OCI-LY7 (cell line): ENCODE measurements around the gene RNF103. TPM values are rescaled to one million over a fixed set of nuclear protein-coding genes. Genes with fewer than 3 reads are reported as not detected.

Experiments
- BruUV-seq: library from RNA; stranded (reverse); fragments of 400-500 nt; replicated peaks from 2 replicates; lab custom pipeline; 2021; lab: Mats Ljungman, UMichigan
- CTCF ChIA-PET: fragments of 300-600 bp; sonication (Branson Sonifier 250); formaldehyde crosslinking; loops from one replicate; lab custom pipeline; 2022; ENCODE audit warnings: antibody characterized with exemption; ENCODE audit not compliant: unreplicated experiment; lab: Charles Lee
- POLR2A ChIA-PET: fragments of 300-600 bp; sonication (Branson Sonifier 250); formaldehyde crosslinking; loops from one replicate; lab custom pipeline; 2022; ENCODE audit warnings: antibody characterized with exemption; lab: Charles Lee
- DNase-seq: peaks from one replicate; pipeline ENCODE4 v3.0.0-alpha.2; 2015; ENCODE audit warnings: low spot score
- H2AFZ ChIP-seq: fragments of 200-600 bp; sonication (generic), shearing (Covaris generic); 2 replicates; pipeline ENCODE4 v1.6.1; 2014; ENCODE audit warnings: mild to moderate bottlenecking, antibody characterized with exemption, low read length, moderate library complexity
- H3K27ac ChIP-seq: fragments of 200-600 bp; sonication (generic); 2 replicates; pipeline ENCODE4 v1.5.1; 2014; ENCODE audit warnings: mixed run types, low read depth, mild to moderate bottlenecking, moderate library complexity, low read length, inconsistent platforms; ENCODE audit not compliant: poor library complexity, severe bottlenecking
- H3K36me3 ChIP-seq: fragments of 200-600 bp; sonication (generic); 2 replicates; pipeline ENCODE4 v1.6.1; 2014; ENCODE audit warnings: mild to moderate bottlenecking, antibody characterized with exemption, low read length, moderate library complexity, mixed read lengths; ENCODE audit not compliant: insufficient read depth
- H3K4me1 ChIP-seq: fragments of 200-600 bp; sonication (generic); 2 replicates; pipeline ENCODE4 v1.5.1; 2014; ENCODE audit warnings: mild to moderate bottlenecking, low read length; ENCODE audit not compliant: insufficient read depth, poor library complexity, severe bottlenecking
- H3K4me2 ChIP-seq: fragments of 200-600 bp; sonication (generic); 2 replicates; pipeline ENCODE4 v1.6.1; 2014; ENCODE audit warnings: mild to moderate bottlenecking, low read length
- H3K4me3 ChIP-seq: fragments of 200-600 bp; sonication (generic); 2 replicates; pipeline ENCODE4 v1.5.1; 2014; ENCODE audit warnings: mild to moderate bottlenecking, low read depth, low read length; ENCODE audit not compliant: poor library complexity, severe bottlenecking
- H3K79me2 ChIP-seq: fragments of 200-600 bp; sonication (generic); 2 replicates; pipeline ENCODE4 v1.6.1; 2016; ENCODE audit warnings: low read depth, mild to moderate bottlenecking, low read length, moderate library complexity, mixed read lengths; ENCODE audit not compliant: insufficient read depth
- H3K9me2 ChIP-seq: fragments of 200-600 bp; sonication (generic); 2 replicates; pipeline ENCODE4 v1.6.1; 2016; ENCODE audit warnings: mild to moderate bottlenecking, low read length, mixed read lengths; ENCODE audit not compliant: insufficient read depth
- H3K9me3 ChIP-seq: fragments of 200-600 bp; sonication (generic); 2 replicates; pipeline ENCODE4 v1.6.1; 2014; ENCODE audit warnings: mild to moderate bottlenecking, mixed run types, low read length, mixed read lengths
- H4K20me1 ChIP-seq: fragments of 200-600 bp; sonication (generic); 2 replicates; pipeline ENCODE4 v1.6.1; 2014; ENCODE audit warnings: mild to moderate bottlenecking, antibody characterized with exemption, low read length, moderate library complexity, mixed read lengths; ENCODE audit not compliant: insufficient read depth
- EZH2phosphoT487 ChIP-seq: fragments of 200-600 bp; sonication (generic); IDR thresholded peaks from 2 replicates; pipeline ENCODE4 v1.6.1; 2018; ENCODE audit warnings: low read depth, borderline replicate concordance, mild to moderate bottlenecking, mixed run types, antibody characterized with exemption, low read length, moderate library complexity, mixed read lengths
- intact Hi-C: fragments of 100-400 bp; cut with micrococcal nuclease; formaldehyde crosslinking; loops from one replicate; pipeline ENCODE4 v1.10.0; 2022; ENCODE audit not compliant: unreplicated experiment
- total RNA-seq, 2 experiments: library from RNA; depleted of rRNA in 1 of 2; stranded (reverse); fragments of >200 nt in 1 of 2; shearing (Covaris generic) in 1 of 2; gene quantifications; 2 replicates each; pipeline ENCODE4 v1.2.3, GENCODE V29; 2014 to 2022
- TF ChIP-seq, protein P1 (sequence below): fragments of 200-600 bp; sonication (generic); conservative IDR thresholded peaks from 2 replicates; pipeline ENCODE4 v1.5.1; 2014; ENCODE audit warnings: mild to moderate bottlenecking, antibody characterized with exemption, low read length, moderate library complexity, mixed read lengths

The RNF103 gene
- total RNA-seq, 2 experiments from 2014 or later = 12.9 to 17.2 TPM

DNA sequence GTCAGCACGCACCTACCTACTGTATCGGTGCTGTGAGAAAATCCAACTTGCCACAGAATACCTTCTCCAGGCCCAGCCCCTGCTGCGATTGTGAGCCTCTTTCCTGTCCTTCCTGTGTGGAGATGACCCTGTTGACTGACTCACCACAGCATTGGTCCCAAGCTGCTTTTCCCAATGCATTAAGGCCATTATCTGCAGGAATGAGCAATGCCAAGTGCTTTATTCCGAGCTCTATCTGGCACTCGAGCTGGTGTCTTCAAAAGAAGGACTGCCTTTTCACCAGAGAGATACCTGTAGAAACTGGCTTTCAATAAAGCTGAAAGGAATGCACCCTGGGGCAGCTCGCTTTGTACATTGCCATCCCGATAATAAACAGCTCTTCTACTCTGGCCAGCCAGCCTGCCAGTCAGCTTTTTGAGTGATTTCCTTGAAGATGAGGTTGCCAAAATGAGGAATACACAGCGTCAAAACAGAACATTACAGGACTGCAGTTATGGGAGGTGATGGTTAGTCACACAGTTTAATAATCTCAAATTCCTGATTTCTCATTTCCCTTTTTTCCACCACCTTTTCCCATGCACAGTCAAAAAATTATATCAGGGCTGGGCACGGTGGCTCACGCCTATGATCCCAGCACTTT, 8.3 kb upstream of the RNF103 start:
- Histone ChIP-seq H3K27ac (no peak overlapping the region), H3K79me2 (no peaks in the 10 kb centered on the region), H3K9me3 (no peaks in the 10 kb centered on the region), H3K36me3 (no peaks in the 10 kb centered on the region), H3K4me3 (no peak overlapping the region), H3K4me1 (no peaks in the 10 kb centered on the region), H4K20me1 (no peaks in the 10 kb centered on the region), H3K9me2 (no peaks in the 10 kb centered on the region), H2AFZ (no peak overlapping the region), H3K4me2 (no peak overlapping the region)
- TF ChIP-seq, protein P1, sequence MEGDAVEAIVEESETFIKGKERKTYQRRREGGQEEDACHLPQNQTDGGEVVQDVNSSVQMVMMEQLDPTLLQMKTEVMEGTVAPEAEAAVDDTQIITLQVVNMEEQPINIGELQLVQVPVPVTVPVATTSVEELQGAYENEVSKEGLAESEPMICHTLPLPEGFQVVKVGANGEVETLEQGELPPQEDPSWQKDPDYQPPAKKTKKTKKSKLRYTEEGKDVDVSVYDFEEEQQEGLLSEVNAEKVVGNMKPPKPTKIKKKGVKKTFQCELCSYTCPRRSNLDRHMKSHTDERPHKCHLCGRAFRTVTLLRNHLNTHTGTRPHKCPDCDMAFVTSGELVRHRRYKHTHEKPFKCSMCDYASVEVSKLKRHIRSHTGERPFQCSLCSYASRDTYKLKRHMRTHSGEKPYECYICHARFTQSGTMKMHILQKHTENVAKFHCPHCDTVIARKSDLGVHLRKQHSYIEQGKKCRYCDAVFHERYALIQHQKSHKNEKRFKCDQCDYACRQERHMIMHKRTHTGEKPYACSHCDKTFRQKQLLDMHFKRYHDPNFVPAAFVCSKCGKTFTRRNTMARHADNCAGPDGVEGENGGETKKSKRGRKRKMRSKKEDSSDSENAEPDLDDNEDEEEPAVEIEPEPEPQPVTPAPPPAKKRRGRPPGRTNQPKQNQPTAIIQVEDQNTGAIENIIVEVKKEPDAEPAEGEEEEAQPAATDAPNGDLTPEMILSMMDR = no peak
- TF ChIP-seq EZH2phosphoT487 = no peak
- DNase-seq = no peak
- CTCF ChIA-PET = no interaction called here
- intact Hi-C loops = no loop called here
- POLR2A ChIA-PET = no interaction called here
- BruUV-seq = no TSS peak

- Histone ChIP-seq H3K27ac (no peak overlapping the region), H3K79me2 (no peaks in the 10 kb centered on the region), H3K9me2 (no peaks in the 10 kb centered on the region), H3K4me2 (no peak overlapping the region), H3K36me3 (no peaks in the 10 kb centered on the region), H3K9me3 (no peaks in the 10 kb centered on the region), H4K20me1 (no peaks in the 10 kb centered on the region), H2AFZ (no peak overlapping the region), H3K4me1 (peaks cover 6% of the 10 kb centered on the region), H3K4me3 (no peak overlapping the region)
- intact Hi-C loops = no loop called here
- no peak for TF ChIP-seq EZH2phosphoT487
- TF ChIP-seq, protein P1 = no peak
- DNase-seq = no peak
- no TSS peak for BruUV-seq
- ChIA-PET POLR2A (no interaction called here), CTCF (no interaction called here)
Measured at GRCh38 chr2:86628091-86628522, 4.4 kb upstream of the RNF103 start.

DNA sequence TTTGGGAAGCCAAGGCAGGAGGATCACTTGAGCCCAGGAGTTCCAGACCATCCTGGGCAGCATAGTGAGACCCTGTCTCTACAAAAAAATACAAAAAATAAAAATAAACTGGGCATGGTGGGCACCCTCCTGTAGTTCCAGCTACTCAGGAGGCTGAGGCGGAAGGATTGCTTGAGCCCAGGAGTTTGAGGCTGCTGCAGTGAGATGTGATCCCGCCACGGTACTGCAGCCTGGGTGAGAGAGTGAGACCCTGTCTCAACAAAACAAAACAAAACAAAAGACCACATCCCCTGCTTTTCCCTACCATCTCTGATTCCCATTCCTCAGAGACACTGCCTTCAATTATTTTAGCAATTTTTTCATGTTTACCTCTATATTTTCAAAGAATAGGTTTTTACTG, 3.9 kb upstream of the RNF103 start:
- Histone ChIP-seq H3K9me2 (no peaks in the 10 kb centered on the region), H2AFZ (no peak overlapping the region), H3K27ac (no peak overlapping the region), H3K4me1 (peaks cover 6% of the 10 kb centered on the region), H3K79me2 (peaks cover 3% of the 10 kb centered on the region; the same call in 1 of the 2 replicates), H4K20me1 (no peaks in the 10 kb centered on the region), H3K4me3 (no peak overlapping the region), H3K4me2 (no peak overlapping the region), H3K9me3 (no peaks in the 10 kb centered on the region), H3K36me3 (no peaks in the 10 kb centered on the region)
- intact Hi-C loops = no loop called here
- BruUV-seq = no TSS peak
- POLR2A ChIA-PET = no interaction called here
- TF ChIP-seq, protein P1 = no peak
- TF ChIP-seq EZH2phosphoT487 = no peak
- no peak for DNase-seq
- CTCF ChIA-PET = no interaction called here
